Keratinocyte (primary cell): ENCODE data around the gene CFAP410. TPM values are rescaled to one million over a fixed set of nuclear protein-coding genes. Genes with fewer than 3 reads are reported as not detected.

ENCODE experiments used
- DNase-seq: peaks from one replicate; pipeline ENCODE4 v3.0.0-alpha.2; 2011; ENCODE audit warnings: low read depth, missing footprints, low spot score
- FAIRE-seq: peaks from 2 replicates; lab custom pipeline; 2011; peaks lifted over from hg19 to GRCh38; lab: Jason Lieb, UNC
- H2AFZ ChIP-seq: 2 replicates; pipeline ENCODE4 v1.6.0; 2012; ENCODE audit warnings: low read length, control low read depth, inconsistent platforms; ENCODE audit not compliant: control insufficient read depth
- H3K27ac ChIP-seq: 2 replicates; pipeline ENCODE4 v1.5.1; 2011; ENCODE audit warnings: low read length; ENCODE audit not compliant: control insufficient read depth, insufficient read depth
- H3K27me3 ChIP-seq: 3 replicates; pipeline ENCODE4 v1.6.0; 2011; ENCODE audit warnings: low read length; ENCODE audit not compliant: control insufficient read depth, insufficient read depth; ENCODE audit errors: extremely low read depth
- H3K36me3 ChIP-seq, 2 experiments: 2 replicates in 1 of 2; 3 replicates in 1 of 2; pipeline ENCODE4 v1.5.1; 2011; ENCODE audit warnings: low read length in 2 of 2, mild to moderate bottlenecking in 1 of 2; ENCODE audit not compliant: control insufficient read depth in 2 of 2, insufficient read depth in 2 of 2; ENCODE audit errors: extremely low read depth in 1 of 2
- H3K4me1 ChIP-seq: 3 replicates; pipeline ENCODE4 v1.5.1; 2011; ENCODE audit warnings: low read length; ENCODE audit not compliant: control insufficient read depth, insufficient read depth; ENCODE audit errors: extremely low read depth
- H3K4me2 ChIP-seq: 3 replicates; pipeline ENCODE4 v1.6.0; 2011; ENCODE audit warnings: low read depth, low read length; ENCODE audit not compliant: control insufficient read depth, insufficient read depth; ENCODE audit errors: extremely low read depth
- H3K4me3 ChIP-seq, 3 experiments: fragments of 200-600 bp in 1 of 3; sonication (generic) in 1 of 3; 2 replicates in 2 of 3; 3 replicates in 1 of 3; pipeline ENCODE4 v1.5.1; 2011 to 2016; ENCODE audit warnings: low read length in 3 of 3, mild to moderate bottlenecking in 3 of 3, control low read depth in 2 of 3, inconsistent platforms in 1 of 3, low read depth in 1 of 3, mixed read lengths in 1 of 3, mixed run types in 1 of 3, moderate library complexity in 1 of 3; ENCODE audit not compliant: control insufficient read depth in 2 of 3, insufficient read depth in 2 of 3; ENCODE audit errors: extremely low read depth in 1 of 3
- H3K79me2 ChIP-seq: 2 replicates; pipeline ENCODE4 v1.6.0; 2012; ENCODE audit warnings: low read length; ENCODE audit not compliant: control insufficient read depth, insufficient read depth
- H3K9ac ChIP-seq: 3 replicates; pipeline ENCODE4 v1.6.0; 2011; ENCODE audit warnings: low read length; ENCODE audit not compliant: control insufficient read depth, insufficient read depth; ENCODE audit errors: extremely low read depth
- H3K9me1 ChIP-seq: 3 replicates; pipeline ENCODE4 v1.6.0; 2011; ENCODE audit warnings: low read length; ENCODE audit not compliant: control insufficient read depth, insufficient read depth; ENCODE audit errors: extremely low read depth
- H3K9me3 ChIP-seq: 2 replicates; pipeline ENCODE4 v1.5.1; 2012; ENCODE audit warnings: low read depth, low read length; ENCODE audit not compliant: control insufficient read depth
- H4K20me1 ChIP-seq: 3 replicates; pipeline ENCODE4 v1.6.0; 2011; ENCODE audit warnings: low read length; ENCODE audit not compliant: control insufficient read depth, insufficient read depth; ENCODE audit errors: extremely low read depth
- EZH2 ChIP-seq: IDR thresholded peaks from one replicate; pipeline ENCODE4 v1.6.1; 2012; ENCODE audit warnings: inconsistent platforms, mild to moderate bottlenecking, low read length, moderate library complexity
- dilution Hi-C: fragments of 300-500 bp; cut with MboI; formaldehyde crosslinking; loops from one replicate; pipeline ENCODE4 v1.7.0; 2020; ENCODE audit warnings: low sequenced_read_pairs; ENCODE audit not compliant: extremely low pct_ligation_motif_present
- polyA plus RNA-seq, 5 experiments: library from polyadenylated mRNA; depleted of rRNA in 3 of 5; stranded (reverse) in 3 of 5; stranded (forward) in 1 of 5; unstranded in 1 of 5; fragments of >200 nt; gene quantifications; 1 replicate in 1 of 5; 2 replicates in 3 of 5; 3 replicates in 1 of 5; pipeline versions ENCODE4 v1.2.1 to v1.2.3, GENCODE V29; 2011 to 2012; ENCODE audit warnings: missing spikeins in 2 of 5, low read depth in 1 of 5, low replicate concordance in 1 of 5
- TF ChIP-seq, protein P1 (sequence below), 3 experiments: IDR thresholded peaks in 1 of 3; conservative IDR thresholded peaks in 1 of 3; optimal IDR thresholded peaks in 1 of 3; 2 replicates in 2 of 3; 3 replicates in 1 of 3; pipeline versions ENCODE3 to v1.5.1; 2011; ENCODE audit warnings: low read length in 3 of 3, mild to moderate bottlenecking in 3 of 3, moderate library complexity in 2 of 3, control low read depth in 1 of 3, inconsistent platforms in 1 of 3; ENCODE audit not compliant: insufficient read depth in 2 of 3; ENCODE audit errors: extremely low read depth in 1 of 3

CFAP410 gene
- polyA plus RNA-seq, 1 donor (not counting 4 experiments of a cell fraction or from before 2014, with no cell fraction given): 2.2 TPM

- H3K9me1 ChIP-seq: no peaks in the 10 kb centered on the region
- TF ChIP-seq EZH2: no peak
- TF ChIP-seq, protein P1, sequence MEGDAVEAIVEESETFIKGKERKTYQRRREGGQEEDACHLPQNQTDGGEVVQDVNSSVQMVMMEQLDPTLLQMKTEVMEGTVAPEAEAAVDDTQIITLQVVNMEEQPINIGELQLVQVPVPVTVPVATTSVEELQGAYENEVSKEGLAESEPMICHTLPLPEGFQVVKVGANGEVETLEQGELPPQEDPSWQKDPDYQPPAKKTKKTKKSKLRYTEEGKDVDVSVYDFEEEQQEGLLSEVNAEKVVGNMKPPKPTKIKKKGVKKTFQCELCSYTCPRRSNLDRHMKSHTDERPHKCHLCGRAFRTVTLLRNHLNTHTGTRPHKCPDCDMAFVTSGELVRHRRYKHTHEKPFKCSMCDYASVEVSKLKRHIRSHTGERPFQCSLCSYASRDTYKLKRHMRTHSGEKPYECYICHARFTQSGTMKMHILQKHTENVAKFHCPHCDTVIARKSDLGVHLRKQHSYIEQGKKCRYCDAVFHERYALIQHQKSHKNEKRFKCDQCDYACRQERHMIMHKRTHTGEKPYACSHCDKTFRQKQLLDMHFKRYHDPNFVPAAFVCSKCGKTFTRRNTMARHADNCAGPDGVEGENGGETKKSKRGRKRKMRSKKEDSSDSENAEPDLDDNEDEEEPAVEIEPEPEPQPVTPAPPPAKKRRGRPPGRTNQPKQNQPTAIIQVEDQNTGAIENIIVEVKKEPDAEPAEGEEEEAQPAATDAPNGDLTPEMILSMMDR (optimal IDR thresholded peaks at IDR 0.05 in 1 of 3, IDR thresholded peaks at IDR 0.05 in 1 of 3, conservative IDR thresholded peaks at IDR 0.05 in 1 of 3; ENCODE audit: extremely low read depth in 1 of 3, insufficient read depth in 2 of 3, low read length in 3 of 3): no peak
- H3K79me2 ChIP-seq: peaks cover 31% of the 10 kb centered on the region
- H3K27me3 ChIP-seq: peaks cover 5% of the 10 kb centered on the region
- H3K9me3 ChIP-seq: no peaks in the 10 kb centered on the region
- dilution Hi-C loops: no loop called here
- H4K20me1 ChIP-seq: peaks cover 6% of the 10 kb centered on the region
- peaks cover 15% of the 10 kb centered on the region for H3K4me1 ChIP-seq
- H3K9ac ChIP-seq: peak overlapping the region; percentile 78
- peak overlapping the region; percentile 96 for H3K4me2 ChIP-seq
- FAIRE-seq (no peak), DNase-seq (no peak)
- H3K4me3 ChIP-seq: peak overlapping the region; percentile 72 to 80 (median 76)
- peak overlapping the region; percentile 6 for H2AFZ ChIP-seq
- H3K36me3 ChIP-seq: no peaks in the 10 kb centered on the region
- peak overlapping the region; percentile 43 for H3K27ac ChIP-seq
Observed at GRCh38 chr21:44300262-44300959, 38.8 kb downstream of the CFAP410 start.

GRCh38 chr21:44299458-44300261 lies 39.5 kb downstream of the CFAP410 start, which contains the start of gene PFKL:
Gene PFKL (plus strand): TSS chr21:44300053. CDS start chr21:44300106, 53 bp downstream.
- peak within 1 kb of the TSS; percentile 63 for H3K27ac ChIP-seq
- no peak for DNase-seq
- H2AFZ ChIP-seq: peak within 1 kb of the TSS; percentile 71
- peaks cover 25% of the 10 kb centered on the region for H3K79me2 ChIP-seq
- no peak for FAIRE-seq
- peak within 1 kb of the TSS; percentile 78 for H3K9ac ChIP-seq
- dilution Hi-C loops: no loop called here
- H3K4me1 ChIP-seq: peaks cover 15% of the 10 kb centered on the region
- TF ChIP-seq EZH2: no peak
- TF ChIP-seq, protein P1 (optimal IDR thresholded peaks at IDR 0.05 in 1 of 3, IDR thresholded peaks at IDR 0.05 in 1 of 3, conservative IDR thresholded peaks at IDR 0.05 in 1 of 3; ENCODE audit: extremely low read depth in 1 of 3, insufficient read depth in 2 of 3, low read length in 3 of 3): no peak
- no peaks in the 10 kb centered on the region for H3K9me1 ChIP-seq
- no peaks in the 10 kb centered on the region for H3K9me3 ChIP-seq
- peak within 1 kb of the TSS; percentile 96 for H3K4me2 ChIP-seq
- peaks cover 6% of the 10 kb centered on the region for H4K20me1 ChIP-seq
- no peaks in the 10 kb centered on the region for H3K36me3 ChIP-seq
- peaks cover 9% of the 10 kb centered on the region for H3K27me3 ChIP-seq
- peak within 1 kb of the TSS; percentile 72 to 80 (median 76) for H3K4me3 ChIP-seq
